Fibroblast of mammary gland (primary cell): ENCODE results near the gene RECQL.
A peak's percentile ranks its signal among the peaks of the same experiment; 100 is the strongest.
"Not testable (repeated sequence)": the region's sequence is repeated elsewhere in the genome, so short reads cannot be mapped to it uniquely, and the experiment has no call there.

Source experiments
- DNase-seq: peaks from one replicate; pipeline ENCODE4 v3.0.0-alpha.2; 2010; ENCODE audit warnings: low read depth
- H3K4me3 ChIP-seq: 2 replicates; pipeline ENCODE4 v1.5.1; 2011; ENCODE audit warnings: low read depth, mild to moderate bottlenecking, low read length, moderate library complexity; ENCODE audit not compliant: control insufficient read depth
- TF ChIP-seq, protein P1 (sequence below): conservative IDR thresholded peaks from 2 replicates; pipeline ENCODE4 v1.5.1; 2011; ENCODE audit warnings: low read depth, low read length, inconsistent platforms; ENCODE audit not compliant: control insufficient read depth, insufficient read depth

Gene RECQL

DNA sequence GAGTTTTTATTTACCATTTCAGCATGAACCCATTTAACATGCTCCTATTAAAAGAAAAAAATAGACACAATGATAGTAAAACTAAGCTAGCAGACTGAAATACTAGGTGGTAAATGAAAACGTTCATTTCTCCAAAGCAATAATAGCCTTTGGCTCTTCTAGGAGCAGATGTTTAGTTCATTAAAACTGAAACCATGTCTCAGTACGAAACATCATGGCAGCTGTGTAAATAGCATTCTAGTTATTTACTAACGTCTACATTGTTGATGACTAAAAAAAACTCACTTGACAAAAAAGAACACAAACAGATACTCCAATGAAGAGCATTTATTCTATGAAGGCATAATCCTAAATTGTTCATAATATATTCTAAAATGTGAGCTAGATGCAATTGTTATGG, 17.9 kb downstream of the RECQL start:
- no peak overlapping the region for H3K4me3 ChIP-seq
- TF ChIP-seq, protein P1, sequence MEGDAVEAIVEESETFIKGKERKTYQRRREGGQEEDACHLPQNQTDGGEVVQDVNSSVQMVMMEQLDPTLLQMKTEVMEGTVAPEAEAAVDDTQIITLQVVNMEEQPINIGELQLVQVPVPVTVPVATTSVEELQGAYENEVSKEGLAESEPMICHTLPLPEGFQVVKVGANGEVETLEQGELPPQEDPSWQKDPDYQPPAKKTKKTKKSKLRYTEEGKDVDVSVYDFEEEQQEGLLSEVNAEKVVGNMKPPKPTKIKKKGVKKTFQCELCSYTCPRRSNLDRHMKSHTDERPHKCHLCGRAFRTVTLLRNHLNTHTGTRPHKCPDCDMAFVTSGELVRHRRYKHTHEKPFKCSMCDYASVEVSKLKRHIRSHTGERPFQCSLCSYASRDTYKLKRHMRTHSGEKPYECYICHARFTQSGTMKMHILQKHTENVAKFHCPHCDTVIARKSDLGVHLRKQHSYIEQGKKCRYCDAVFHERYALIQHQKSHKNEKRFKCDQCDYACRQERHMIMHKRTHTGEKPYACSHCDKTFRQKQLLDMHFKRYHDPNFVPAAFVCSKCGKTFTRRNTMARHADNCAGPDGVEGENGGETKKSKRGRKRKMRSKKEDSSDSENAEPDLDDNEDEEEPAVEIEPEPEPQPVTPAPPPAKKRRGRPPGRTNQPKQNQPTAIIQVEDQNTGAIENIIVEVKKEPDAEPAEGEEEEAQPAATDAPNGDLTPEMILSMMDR: no peak
- no peak for DNase-seq

DNA sequence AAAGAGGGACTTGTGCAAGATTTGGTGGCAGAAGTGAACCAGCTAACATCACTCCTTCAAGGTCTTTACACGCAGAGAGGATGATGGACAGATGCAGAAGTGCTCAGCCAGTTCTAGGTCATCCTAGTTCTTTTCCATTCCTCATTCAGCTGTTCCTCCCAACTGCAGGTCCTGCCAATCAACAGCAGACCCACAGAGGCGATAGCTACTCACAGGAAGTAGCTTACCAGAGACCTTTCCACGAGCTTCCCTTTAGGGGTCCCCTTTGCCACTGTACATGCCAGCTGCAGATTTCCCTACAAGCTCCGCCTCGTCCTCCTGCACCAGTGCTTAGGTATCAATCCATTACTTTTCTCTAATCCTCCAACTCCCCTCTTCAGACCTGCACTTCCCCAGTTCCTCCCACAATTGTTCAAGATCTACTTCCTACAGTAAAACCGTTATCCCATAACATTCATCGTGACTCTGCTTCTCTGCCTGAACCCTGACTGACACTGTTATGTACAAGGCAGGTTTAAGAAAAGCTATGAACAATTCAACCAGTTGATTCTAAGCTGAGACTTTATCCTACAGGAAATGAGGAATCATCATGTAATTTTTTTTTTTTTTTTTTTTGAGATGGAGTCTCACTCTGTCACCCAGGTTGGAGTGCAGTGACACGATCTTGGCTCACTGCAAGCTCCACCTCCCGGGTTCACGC, 22.5 kb downstream of the RECQL start:
- no peak overlapping the region for H3K4me3 ChIP-seq
- TF ChIP-seq, protein P1: no peak
- DNase-seq: no peak

DNA sequence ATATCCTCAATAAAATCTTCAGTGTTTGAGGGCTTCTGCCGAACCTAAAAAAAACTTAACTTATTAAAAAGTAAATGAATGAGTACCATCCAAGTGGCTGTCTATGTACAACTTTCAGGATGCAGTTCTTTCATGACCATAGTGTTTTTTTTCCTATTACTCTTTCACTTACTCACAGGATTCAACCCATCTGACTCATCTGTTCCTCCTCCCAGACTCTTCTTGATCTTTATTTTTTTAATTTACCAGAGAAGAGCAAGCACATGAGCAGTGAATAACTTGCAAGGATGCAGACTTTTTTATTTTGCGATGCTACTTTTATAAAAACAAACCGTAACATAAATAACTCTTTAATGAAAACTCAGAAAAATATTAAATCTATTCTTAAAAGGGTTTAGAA, 24.5 kb downstream of the RECQL start:
- peak; percentile 83 for DNase-seq
- no peak overlapping the region for H3K4me3 ChIP-seq
- TF ChIP-seq, protein P1: no peak

DNA sequence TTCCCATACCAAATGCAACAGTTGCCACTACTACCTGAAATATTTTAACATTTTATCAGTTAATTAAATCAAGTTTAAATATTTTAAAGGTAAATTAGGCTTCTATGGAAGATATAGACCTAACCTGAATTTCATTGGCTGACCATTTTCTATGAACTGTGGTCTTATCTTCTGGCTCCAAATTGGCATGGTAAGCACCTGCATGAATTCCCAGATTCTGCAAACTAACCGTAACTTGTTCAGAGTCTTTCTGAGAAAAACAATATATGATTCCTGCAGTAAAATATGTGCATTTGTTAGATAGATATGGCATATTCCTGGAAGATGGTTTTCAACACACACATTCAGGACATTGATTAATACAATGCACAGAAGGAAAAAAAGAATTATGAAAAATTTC, 25.9 kb downstream of the RECQL start:
- no peak for DNase-seq
- TF ChIP-seq, protein P1: no peak
- H3K4me3 ChIP-seq: no peak overlapping the region

DNA sequence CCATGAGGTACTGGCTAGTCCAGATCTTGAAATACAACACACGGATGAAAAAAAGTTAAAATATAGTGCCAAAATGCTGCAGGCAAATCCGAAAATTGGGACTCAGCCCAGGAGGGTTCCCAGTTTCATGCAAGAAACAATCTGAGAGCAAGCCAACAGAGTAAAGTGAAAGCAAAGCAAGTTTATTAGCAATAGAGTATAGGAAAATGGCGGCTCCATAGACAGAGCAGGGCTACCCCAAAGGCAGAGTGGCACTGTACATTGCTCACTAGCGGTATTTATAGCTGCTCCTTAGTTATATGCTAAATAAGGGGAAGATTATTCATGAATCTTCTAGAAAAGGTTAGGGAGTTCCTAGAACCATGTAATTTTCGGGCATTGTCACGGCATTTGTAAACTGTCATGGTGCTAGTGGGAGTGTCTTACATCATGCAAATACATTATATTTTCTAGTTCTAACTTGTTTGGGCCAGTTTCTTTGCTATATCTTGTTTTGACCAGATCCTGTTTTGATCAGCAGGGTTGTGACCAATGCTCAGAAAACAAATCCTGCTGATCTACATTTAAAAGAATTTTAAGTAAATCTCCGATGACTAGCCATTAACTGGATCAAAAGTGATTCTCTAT, 29.1 kb downstream of the RECQL start:
- DNase-seq: no peak
- no peak overlapping the region for H3K4me3 ChIP-seq
- TF ChIP-seq, protein P1: no peak

DNA sequence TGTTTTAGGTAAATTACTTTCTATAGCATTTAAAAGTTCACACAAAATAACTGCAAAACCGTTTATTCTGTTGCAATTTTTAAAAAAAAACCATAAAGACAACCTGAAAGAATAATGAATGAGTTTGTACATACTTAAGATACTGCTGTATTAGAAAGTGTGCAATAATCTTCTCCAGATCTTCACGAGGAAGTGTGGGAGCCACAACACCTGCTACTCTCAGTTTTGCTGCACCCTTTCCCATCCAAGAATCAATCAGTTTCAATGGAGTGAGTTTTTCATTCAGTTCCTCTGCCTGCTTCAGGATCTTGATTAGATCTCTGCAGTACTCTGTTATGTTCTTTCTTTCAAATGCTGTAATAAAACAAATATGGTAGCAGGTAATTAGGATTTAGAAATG, 30.1 kb downstream of the RECQL start:
- TF ChIP-seq, protein P1: no peak
- H3K4me3 ChIP-seq: no peak overlapping the region
- no peak for DNase-seq

DNA sequence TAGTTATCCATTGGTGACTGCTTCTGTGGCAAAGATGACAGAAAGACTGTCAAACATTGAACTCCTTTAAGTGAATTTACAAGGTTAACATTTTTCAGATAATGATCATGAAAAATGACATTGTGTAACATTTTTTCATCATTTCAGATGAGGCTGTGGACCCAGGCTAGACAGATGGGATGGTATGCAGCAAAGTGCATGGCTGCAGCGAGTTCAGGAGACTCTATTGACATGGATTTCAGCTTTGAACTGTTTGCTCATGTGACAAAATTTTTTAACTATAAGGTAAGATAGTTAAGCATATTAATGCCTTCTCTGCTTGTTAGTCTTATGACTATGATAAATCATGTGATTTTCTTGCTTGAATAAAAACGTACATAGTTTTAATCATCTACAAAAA, 34.1 kb downstream of the RECQL start:
- DNase-seq, H3K4me3 ChIP-seq: not testable (repeated sequence)
